Stimulated activated CD4-positive, alpha-beta T cell treated with anti-CD3 and anti-CD28 coated beads, Interleukin-12 subunit alpha, Interleukin-12 subunit beta, amount 100 ng/mL, for 24 hours (primary cell): ENCODE results near the gene FTCD.

Experiments used
- DNase-seq, 2 experiments: peaks; one replicate each; pipeline ENCODE4 v3.0.0-alpha.2; 2020; ENCODE audit warnings: low read depth in 2 of 2

Gene FTCD

DNA sequence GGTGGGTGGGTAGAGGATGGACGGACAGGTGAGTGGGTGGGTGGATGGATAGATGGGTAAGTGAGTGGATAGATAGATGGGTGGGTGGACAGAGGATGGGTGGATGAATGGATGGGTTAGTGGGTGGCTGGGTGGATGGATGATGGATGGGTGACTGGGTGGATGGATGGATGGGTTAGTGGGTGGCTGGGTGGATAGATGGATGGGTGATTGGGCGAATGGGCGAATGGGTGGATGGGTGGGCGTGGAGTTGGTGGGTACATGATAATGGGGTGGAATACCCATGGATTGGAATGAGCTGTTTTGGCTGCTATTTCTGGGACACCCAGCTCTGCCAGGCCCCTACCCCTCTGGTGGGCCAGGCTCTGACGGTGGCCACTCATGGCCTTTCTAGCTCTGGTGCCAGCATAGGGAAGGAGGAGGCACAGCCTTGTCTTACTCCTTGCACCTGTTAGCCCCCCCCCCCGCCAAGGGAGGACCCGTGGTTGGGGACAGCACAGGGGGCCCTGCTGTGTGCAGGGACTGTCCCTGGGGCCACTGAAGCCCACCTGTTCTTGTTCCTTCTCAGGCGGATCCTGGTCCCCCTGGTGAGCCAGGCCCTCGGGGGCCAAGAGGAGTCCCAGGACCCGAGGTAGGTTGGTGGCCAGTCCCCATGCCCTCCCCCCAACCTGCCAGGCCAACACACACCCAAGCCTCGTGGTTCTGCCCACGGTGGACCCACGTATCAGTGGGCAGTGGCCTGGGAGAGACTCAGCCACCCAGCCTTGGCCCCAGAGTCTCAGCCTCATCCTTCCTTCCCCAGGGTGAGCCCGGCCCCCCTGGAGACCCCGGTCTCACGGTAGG, 31.1 kb downstream of the FTCD start:
- no peak for DNase-seq

DNA sequence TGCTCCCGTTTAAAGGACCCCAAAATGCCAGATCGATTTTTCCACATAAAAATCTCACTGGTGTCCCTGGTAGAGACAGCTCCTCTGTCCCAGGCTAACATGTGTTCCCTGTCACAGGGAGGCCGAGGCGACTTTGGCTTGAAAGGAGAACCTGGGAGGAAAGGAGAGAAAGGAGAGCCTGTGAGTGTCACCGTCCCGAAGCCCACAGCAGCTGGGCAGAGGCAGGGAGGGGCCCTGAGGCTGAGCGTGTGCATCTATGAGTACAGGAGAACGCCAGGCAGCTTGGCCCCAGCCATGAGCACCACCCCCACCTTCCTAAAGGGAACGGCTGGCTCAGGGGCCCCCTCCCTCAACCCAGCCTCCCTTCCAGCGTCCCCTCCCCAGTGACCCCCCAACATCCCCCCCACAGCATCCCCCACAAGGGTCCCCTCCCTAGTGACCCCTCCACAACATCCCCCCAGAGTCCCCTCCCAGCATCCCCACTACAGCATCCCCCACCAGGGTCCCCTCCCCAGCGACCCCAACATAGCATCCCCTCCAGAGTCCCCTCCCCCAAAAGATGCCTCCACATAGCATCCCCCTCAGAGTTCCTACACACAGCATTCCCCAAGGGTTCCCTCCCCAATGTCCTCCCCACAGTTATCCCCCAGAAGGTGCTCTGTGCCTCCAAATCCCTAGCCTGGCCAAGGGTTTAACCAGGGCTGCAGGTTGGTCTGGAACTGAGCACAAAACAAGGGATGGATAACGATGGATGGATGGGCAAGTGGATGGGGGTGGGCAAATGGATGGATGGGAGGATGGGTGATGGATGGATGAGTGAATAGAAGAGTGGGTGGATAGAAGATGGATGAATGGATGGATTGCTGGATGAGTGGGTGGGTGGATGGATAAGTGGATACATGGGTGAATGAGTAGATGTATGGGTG, 32.4 kb downstream of the FTCD start:
- DNase-seq: no peak

DNA sequence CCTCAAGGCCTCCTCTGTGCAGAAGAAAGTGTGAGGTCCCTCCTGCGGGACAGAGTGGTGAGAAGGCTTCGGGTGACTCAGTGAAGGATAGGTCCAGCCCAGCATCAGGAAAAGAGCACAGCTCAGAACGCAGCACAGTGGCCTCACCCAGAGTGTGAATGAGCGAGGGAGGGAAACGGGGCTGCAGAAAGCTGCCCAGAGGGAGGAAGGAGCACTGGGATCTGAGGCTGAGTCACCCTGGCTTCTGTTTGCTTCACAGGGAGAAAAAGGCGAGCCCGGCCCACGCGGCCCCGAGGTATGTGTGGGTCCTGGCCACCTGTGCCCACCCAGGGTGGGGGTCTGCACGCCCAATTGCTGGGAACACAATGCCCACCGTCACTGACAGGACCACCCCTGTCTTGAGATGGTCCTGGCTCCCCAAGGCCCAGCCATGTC, 33.1 kb downstream of the FTCD start:
- no peak for DNase-seq

DNA sequence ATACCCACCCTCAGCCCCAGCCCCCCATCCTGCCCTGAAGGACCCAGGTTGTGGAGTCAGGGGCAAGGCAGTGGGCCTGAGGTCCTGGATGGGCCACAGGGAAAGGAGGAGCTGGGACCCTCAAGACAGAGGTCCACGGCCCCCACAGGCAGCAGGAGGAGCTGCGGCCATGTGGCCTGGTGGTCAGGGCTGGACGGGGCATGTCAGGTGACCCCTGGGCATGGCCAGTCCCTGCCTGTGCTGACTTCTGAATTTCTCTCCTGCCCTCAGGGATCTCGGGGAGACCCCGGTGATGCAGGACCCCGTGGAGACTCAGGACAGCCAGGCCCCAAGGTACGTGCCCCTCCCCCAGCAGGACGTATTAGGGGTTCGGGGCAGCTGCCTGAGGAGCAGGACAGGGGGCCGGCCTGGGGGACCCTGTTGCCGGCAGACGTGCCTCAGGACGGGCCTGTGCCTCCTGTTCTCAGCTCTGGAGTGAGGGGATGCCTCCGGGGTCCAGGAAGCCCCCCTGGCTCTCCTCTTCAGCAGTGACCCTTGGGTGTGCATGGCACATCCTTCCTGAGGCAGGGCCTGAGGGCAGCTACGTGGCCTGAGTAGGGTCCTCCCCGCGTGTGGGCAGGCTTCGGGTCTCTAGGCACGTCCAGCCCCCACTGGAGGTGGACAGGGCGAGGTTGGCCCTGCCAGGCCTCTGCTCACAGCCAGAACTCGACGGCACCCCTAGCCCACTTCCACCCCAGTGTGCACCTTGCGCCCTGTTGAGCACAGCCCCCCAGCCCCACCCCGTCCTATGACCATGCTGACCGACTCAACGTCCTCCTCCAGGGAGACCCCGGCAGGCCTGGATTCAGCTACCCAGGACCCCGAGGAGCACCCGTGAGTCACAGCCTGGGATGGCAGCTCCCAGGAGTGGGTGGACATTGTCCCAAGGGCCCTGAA, 33.8 kb downstream of the FTCD start:
- DNase-seq: no peak

DNA sequence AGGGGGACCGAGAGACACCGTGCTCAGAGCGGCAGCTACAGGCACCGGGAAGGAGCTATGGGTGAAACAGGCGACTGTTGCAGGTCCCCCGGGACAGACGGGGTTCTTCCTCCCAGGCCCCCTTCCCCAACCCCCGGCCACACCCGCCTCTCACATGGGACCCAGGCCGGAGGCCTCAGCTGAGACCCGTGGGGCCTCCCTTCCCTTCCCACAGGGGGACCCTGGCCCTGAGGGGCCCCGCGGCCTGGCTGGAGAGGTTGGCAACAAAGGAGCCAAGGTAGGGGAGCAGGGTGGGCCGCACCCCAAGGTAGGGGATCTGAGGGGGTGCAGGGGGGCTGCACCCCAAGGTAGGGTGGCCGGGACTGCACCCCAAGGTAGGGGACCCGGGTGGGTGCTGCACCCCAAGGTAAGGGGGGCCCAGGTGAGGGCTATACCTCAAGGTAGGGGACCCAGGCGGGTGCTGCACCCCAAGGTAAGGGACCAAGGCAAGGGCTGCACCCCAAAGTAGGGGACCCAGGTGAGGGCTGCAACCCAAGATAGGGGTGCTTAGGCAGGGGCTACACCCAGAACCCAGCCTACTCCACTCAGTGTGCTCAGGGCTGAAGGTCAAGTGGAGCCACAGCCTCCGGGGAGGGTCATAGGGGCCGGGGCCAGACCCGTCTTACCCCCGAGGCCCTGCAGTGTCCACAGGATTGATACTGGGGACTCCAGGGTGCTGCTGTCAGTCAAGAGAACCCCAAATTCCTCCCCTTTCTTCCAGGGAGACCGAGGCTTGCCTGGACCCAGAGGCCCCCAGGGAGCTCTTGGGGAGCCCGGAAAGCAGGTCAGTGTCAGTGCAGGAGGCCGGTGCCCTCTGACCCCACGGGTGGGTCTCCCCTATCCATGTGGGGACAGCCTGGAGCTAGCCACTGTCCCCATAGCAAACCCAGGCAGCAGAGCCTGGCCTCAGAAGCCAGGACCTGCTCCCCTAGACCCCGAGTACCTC, 34.8 kb downstream of the FTCD start:
- DNase-seq: no peak

DNA sequence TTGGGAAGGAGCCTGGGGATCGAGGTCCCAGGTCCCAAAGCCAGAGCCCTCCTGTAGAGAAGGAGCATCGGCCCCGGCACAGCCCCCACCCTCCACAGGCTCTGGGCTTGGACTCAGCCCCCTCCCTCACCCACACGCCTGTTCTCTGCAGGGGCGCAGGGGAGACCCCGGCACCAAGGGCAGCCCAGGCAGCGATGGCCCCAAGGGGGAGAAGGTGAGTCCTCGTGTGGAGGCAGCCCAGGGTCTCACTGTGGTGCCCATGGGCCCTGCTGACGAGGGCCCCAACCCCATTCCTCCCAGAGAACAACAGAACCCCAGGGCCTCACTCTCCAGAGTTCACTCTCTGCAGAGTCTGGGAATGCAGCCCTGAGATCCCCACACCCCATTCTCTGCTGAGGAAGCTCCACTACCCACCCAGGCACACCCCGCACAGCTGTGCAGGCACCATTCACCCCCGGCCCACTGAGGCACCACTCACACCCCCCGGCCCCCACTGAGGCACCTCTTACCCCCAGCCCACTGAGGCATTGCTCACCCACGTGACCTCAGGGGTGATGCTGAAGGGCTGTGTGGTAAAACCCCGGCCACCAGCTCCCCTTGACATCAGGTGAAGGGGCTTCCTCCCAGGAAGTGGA, 35.6 kb downstream of the FTCD start:
- no peak for DNase-seq

DNA sequence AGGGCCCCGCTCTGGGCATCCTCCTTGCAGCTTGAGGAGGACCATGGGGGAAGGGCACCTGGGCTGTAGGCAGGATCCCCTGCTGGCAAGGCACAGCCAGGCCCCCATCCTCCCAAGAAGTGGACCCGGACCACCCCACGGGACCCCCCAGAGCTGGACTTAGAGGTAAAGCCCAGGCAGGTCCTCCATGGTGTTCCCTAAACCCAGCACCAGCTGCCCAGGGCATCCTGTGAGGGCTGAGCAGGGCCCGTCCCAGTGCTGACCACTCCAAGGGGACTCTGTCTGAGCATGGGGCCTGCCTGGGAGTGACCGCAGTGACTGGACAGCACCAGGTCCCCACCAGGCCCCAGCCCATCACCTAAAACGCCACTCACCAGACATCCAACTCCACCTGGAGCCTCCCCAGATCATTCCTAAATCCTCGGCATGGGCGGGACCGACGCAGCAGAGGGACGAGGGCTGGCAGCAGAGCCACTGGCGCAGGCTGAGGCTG, 36.2 kb downstream of the FTCD start:
- no peak for DNase-seq

DNA sequence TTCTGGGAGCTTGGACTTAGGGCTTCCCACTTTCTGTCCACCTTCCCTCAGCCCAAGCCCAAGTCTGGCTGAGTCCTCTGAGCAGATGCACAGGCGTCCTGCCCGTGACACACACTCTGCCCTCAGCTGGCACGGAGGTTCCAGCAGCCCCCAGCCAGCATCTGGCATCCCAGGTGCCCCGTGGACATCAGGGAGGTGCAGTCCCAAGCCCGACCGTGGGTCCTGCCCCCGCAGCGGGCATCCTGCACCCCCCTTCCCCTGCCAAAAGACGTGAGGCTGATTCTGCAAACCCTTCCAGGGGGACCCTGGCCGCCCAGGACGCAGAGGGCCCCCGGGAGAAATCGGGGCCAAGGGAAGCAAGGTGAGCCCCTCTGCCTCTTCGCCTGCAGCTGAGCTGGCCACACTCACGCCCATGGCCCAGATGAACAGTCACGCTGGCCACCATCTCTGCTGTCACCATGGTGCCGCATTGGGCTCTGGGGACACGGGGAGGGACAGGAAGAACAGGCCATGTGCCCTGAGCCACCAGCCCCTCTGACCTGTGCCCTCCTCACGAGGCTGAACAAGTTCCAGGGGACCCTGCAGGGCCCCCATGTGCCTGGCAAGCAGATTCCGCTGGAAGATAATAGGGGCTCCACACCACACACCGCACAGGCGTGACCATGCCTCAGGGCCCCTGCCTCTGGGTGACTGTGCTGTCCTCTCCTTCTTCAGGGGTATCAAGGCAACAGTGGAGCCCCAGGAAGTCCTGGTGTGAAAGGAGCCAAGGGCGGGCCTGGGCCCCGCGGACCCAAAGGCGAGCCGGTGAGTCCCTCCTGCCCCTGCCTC, 36.8 kb downstream of the FTCD start:
- DNase-seq: no peak

DNA sequence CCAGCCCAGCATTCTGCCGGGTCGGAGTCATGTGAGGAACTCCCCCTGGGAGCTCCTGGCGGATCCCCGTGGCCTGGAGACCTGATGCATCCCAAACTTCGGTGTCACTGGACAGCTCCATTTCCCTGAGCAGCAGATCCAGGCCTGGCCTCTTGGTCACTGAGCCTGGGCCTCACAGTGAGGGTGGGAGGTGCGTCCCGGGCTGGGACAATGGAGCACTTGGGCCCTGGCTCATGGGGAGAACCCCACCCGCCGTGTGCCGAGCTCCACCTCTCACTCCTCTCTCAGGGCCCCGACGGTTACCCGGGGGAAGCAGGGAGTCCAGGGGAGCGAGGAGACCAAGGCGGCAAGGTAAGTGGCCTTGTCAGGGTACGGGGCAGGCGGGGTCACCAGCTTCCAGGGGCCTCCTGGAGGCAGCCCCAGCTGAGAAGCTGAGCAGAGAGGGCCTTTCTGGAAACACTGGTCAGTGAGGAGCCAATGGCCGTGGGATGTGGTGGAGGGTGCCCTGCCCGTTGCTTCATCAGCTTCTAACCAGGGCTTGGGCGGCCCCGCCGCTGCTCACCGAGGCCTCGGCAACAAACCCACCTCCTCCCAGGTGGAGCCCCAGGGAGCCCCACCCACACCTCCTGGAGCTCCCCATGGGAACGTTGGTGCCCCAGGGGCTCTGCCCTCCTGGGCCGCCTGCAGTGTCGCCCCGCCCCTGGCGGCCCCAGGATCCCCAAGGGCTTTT, 37.6 kb downstream of the FTCD start:
- DNase-seq: no peak

DNA sequence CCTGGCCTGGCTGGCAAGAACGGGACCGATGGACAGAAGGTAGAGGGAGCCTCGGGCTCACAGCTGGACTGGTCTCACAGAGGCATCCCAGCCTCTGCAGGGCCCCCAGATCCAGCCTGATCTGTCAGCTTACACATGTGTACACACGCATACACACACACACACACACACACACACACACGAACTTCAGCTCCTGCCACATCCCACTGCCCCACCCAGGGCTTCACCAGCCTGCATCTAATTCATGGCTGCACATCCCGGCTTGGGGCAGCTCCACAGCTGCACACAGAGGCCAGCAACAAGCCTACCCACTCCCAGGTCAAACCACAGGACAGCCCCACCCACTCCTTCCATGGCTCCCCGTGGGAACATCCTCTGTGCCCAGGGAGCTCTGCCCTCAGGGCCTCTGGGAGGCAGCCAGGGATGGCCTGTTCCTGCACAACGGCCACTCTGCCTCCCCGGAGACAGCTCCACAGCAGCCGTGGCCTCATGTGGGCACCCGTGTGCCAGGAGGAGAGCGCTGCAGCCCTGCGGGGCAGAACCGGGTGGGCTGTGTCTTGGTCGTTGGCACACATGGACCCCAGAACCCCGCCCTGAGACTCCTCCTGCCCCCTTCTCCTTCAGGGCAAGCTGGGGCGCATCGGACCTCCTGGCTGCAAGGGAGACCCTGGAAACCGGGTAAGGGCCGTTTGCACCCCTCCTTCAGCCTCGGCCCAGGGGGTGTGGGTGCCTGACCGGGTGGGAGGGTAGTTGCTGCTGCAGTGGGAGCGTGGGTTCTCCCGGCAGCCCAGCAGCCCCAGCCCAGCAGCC, 38.4 kb downstream of the FTCD start:
- no peak for DNase-seq

DNA sequence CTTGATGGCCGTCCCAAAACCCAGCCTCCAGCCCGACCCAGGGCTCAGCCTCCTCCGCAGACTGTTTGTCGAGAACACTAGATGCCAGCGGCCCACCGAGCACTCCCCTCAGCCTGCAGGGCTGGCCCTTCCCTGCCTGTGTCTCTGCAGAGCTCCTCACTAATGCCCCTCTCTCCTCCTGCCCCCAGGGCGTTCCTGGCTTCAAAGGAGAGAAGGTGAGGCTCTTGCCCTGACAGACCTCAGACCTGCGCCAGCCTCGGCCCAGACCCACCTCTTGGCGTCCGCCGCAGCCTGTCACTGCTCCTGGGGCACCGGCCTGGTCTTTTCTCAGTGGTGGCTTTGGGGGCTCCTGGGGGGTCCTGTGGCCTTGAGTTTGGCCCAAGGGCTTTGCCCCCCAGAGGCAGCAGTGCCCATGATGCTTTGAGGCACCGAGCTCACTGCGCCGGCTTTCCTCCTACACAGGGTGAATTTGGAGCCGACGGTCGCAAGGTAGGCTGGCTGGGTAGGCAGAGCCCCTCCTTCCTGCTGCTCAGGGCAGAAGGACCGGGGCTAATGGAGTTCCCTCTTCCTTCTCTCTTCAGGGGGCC, 39.1 kb downstream of the FTCD start:
- DNase-seq: no peak

DNA sequence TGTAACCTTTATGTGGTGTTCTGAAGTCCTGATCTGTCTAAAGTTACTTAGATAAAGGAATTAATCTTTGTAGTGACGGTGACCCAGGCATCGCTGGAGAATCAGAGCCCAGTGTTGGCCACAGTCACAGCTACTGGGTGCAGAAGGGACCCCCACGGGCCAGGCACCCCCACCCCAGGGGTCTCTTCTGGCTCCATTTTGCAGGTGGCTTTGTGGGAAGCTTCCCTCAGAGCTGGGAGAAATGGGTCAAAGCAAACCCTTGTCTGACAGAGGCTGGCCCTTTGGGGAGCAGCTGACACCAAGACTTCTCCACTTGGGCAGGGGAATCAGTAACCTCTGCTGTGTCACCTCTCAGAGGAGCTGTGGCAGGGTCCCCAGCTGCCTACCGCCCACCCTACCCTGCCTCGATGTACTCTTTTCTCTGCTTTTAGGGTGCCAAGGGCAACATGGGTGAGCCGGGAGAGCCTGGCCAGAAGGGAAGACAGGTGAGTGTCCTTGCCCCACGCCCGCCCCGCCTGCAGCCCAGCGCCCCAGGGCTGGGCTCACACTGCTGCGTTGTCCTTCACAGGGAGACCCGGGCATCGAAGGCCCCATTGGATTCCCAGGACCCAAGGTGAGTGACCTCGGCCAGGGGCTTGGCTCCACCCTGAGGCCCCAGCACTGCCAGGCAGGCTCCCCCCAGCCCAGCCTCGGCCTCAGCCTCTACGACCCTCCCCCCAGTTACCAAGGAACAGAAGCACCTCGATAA, 39.8 kb downstream of the FTCD start:
- no peak for DNase-seq

DNA sequence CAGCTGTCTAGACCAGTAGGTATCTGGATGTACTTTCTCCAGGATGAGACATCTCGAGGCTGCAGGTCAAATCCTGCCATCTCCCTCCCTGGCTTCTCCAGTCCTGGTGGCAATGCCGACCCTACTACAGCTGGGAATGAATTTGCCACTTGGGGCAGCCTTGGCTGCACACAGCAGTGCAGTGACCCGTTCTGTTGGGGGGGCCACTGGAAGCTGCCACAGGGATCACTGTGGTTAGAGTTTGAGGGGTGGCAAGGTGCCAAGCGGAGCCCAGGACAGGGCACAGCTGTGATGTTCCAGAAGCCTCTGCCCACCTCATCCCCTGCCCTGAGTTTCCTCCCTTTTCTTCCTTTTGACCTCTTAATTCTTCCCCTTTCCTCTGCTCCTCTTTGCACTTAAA, 40.4 kb downstream of the FTCD start:
- DNase-seq: no peak

DNA sequence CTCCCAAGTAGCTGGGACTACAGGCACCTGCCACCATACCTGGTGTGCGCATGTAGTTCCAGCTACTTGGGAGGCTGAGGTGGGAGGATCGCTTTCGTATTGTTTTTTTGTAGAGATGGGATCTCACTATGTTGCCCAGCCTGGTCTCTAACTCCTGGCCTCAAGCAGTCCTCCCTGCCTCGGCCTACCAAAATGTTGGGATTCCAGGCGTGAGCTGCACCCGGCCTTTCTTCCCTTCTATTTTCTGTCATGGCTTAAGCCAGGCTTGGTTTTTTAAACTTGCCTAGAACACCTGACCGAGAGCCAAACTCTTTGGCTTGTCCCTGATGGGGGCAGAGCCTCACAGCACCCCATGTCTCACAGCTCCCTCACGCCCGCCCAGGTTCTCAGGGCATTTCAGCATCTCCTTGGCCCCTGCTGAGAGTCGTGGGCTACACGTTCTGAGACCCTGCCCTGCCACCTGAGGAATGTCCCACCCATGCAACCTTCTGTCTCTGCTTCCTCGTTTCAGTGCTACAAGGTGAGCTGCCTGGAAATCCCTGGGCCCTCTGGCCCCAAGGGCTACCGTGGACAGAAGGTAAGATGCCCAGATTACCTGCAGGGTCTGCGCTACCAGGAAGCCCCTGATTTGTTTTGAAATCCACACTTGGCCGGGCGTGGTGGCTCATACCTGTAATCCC, 41.7 kb downstream of the FTCD start:
- DNase-seq: no peak

DNA sequence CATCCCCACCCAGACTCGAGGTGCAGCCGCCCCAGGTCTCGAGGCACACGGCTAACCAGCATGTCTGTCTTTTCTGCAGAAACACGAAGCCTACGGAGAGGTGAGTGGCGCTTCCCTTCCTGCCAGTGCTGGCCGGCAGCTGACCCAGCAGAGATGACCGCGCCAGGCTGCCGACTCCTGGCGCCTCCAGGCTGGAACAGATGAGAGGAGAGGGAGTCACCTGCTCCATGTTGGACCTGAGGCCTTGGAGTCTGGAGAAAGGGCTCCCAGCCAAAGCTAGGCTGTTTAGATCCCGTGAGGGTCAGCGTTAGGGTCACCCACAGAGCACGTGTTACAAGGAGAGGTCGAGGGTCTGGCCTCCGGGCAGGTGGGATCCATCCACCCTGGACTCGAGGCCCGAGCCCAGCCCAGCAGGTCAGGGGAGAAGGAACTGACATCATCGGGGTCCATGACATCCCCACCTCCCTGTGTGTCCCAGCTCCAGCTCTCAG, 42.6 kb downstream of the FTCD start:
- DNase-seq: no peak
